GM10248 (cell line): ENCODE results near the gene NENF.

Experiments used
- CTCF ChIA-PET: fragments of 300-600 bp; sonication (Branson Sonifier 250); formaldehyde crosslinking; extraction: SDS; loops from one replicate; lab custom pipeline; 2021; ENCODE audit warnings: antibody characterized with exemption; lab: Yijun Ruan, JAX
- POLR2A ChIA-PET: fragments of 350-650 bp; sonication (Branson Sonifier 250); formaldehyde crosslinking; extraction: SDS; loops from one replicate; lab custom pipeline; 2020; ENCODE audit warnings: antibody characterized with exemption; lab: Yijun Ruan, JAX
- DNase-seq: peaks from one replicate; pipeline ENCODE4 v3.0.0; 2012; ENCODE audit errors: extremely low spot score
- TF ChIP-seq, protein P1 (sequence below): IDR thresholded peaks from 2 replicates; pipeline ENCODE4 v1.5.1; 2012; ENCODE audit warnings: mild to moderate bottlenecking, low read depth; ENCODE audit errors: extremely low read depth, missing control alignments, control extremely low read depth

The NENF gene

DNA sequence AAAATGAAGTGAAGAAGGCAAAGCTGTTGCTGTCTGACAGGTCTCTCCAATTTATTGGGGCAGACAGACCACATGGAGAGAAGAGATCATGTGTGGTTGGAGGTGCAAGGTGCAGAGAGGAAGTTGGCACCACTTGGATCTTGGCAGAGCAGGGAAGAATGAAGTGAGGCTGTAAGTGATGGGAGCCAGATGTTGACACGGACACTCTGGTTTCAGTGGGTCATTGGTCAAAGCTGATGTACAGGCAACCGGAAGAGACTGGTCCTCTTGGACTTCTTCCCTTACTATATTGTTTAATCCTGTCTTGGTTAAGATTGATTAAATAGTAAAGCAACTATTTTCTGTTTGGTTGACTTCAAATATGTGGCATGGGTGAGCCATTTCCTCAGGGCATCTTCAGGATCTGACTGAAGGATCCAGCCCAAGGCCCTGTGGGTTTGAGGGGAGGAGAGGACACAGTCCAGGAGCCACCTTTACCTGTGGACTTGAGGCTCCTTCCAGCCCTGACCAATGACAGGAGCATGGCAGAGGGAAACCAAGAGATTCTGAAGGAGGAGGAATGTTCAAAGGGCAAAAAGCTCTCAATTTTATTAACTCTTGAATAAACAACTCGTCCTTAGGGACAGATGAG is 49.4 kb downstream of the NENF start:
- TF ChIP-seq, protein P1, sequence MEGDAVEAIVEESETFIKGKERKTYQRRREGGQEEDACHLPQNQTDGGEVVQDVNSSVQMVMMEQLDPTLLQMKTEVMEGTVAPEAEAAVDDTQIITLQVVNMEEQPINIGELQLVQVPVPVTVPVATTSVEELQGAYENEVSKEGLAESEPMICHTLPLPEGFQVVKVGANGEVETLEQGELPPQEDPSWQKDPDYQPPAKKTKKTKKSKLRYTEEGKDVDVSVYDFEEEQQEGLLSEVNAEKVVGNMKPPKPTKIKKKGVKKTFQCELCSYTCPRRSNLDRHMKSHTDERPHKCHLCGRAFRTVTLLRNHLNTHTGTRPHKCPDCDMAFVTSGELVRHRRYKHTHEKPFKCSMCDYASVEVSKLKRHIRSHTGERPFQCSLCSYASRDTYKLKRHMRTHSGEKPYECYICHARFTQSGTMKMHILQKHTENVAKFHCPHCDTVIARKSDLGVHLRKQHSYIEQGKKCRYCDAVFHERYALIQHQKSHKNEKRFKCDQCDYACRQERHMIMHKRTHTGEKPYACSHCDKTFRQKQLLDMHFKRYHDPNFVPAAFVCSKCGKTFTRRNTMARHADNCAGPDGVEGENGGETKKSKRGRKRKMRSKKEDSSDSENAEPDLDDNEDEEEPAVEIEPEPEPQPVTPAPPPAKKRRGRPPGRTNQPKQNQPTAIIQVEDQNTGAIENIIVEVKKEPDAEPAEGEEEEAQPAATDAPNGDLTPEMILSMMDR: no peak
- no peak for DNase-seq
- POLR2A ChIA-PET: no interaction called here
- CTCF ChIA-PET: interaction anchor here (1.3 to 1.7 kb wide), 2 partner anchors 10 to 14 kb away, joined by 3 to 5 read pairs; no protein-coding TSS in a partner anchor

DNA sequence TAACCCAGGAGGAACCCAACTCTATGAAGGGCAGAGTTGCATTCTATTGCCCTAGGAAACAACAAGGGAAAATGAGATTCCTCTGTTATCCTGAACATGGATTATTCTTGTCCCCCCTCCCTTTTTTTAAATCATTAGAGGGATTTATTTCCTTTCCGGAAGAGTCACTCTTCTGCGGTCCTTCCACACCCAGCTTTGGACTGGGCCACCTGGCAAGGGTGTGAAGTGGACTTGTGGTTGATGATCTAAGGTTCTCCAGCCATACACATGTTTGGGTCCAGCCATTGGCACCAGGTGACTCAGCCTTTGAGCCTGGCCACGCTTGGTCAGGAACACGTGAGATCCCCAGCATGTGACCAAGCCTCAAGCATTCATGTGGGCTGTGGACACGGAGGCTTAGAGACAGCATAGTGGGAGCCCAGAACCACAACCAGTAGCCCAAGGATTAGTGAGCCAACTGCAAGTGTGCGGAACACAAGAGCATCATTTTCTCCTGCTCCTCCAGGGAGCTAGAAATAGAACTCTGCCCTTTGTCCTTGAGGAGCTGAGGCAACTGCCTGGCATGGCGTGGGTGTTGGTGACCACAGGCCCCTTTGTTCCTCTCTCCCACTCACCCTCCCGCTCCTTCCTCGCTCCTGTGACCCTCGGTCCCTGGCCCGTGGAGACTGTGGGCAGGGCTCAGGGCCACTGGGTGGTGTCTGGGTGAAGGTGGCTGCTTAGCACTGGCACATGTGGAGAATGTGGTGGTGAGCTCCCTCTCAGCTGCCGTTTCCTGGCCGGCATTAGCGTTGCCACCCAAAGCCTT is 50.1 kb downstream of the NENF start:
- ChIA-PET POLR2A (no interaction called here), CTCF (no interaction called here)

DNA sequence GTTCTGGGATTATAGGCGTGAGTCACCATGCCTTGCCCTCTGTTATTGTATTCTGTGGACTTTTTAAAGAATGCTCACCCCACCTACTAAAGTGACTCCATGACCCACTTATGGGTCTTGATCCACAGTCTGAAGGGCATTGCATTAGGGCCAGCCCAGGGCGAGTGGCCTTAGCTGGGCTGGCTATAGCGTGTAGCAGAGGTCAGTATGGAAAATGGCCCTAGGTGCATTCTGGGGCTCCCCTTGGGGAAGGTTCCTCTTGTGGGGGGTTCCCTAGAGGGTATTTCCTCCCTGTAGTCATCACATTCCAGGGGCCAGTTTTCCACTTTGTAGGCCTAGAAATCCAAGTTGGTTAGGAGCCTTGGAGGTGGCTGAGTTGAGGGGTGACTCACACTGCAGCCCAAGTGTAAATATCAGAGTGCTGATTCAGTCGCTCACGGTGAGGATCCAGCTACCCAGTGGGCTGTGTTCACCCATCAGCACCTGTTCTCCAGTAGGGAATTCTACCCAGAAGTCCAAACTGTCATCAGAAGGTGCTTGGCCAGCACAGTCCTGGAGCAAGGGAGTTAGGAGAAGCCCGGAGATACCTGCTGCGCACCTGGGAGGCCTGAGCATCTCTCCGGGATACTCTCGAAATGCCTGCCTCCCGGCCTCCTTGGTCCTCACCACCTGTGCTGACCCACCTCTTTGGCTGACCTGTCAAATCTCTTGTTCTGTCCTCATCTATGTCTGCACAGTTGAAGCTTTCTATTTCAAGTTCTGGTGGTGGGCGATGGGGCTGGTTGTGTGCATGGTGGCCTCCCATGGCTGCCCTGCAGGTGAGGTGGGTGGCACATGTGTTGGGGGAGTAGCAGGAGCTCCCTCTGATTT is 52.2 kb downstream of the NENF start:
- CTCF ChIA-PET: interaction anchor here (1.1 to 1.5 kb wide), 4 partner anchors 8 to 449 kb away, joined by 3 to 9 read pairs (median 6); partner anchors contain the start of genes DTL and INTS7
- DNase-seq: no peak

More for the DNA sequence above, 50.1 kb downstream of the NENF start:
- no peak for DNase-seq
- TF ChIP-seq, protein P1: no peak

DNA sequence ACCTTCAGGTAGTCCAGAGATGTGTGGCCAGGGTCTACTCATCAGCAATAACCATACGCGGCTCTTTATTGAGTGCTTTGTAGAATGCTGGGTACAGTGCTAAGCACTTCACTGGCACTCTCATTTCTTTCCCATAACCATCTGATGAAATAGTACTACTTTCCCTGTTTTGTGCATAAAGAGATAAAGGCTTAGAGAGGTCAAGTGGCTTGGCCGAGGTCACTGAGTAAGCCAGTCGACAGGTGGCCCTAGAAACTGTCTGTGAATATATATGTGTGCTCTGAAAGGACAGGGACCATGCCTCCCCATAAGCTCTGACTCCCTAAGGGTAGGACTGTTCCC is 52.8 kb downstream of the NENF start:
- DNase-seq: no peak
- CTCF ChIA-PET: interaction anchor here (1.1 to 1.5 kb wide), 4 partner anchors 8 to 450 kb away, joined by 3 to 9 read pairs (median 6); partner anchors contain the start of genes DTL and INTS7
- TF ChIP-seq, protein P1: no peak
- POLR2A ChIA-PET: interaction anchor here (0.6 kb wide), 1 partner anchor 123 kb away, joined by 3 read pairs; the partner anchor contains the start of gene ATF3

More for the DNA sequence above, 52.2 kb downstream of the NENF start:
- POLR2A ChIA-PET: interaction anchor here (0.6 kb wide), 1 partner anchor 124 kb away, joined by 3 read pairs; the partner anchor contains the start of gene ATF3
- TF ChIP-seq, protein P1: no peak

DNA sequence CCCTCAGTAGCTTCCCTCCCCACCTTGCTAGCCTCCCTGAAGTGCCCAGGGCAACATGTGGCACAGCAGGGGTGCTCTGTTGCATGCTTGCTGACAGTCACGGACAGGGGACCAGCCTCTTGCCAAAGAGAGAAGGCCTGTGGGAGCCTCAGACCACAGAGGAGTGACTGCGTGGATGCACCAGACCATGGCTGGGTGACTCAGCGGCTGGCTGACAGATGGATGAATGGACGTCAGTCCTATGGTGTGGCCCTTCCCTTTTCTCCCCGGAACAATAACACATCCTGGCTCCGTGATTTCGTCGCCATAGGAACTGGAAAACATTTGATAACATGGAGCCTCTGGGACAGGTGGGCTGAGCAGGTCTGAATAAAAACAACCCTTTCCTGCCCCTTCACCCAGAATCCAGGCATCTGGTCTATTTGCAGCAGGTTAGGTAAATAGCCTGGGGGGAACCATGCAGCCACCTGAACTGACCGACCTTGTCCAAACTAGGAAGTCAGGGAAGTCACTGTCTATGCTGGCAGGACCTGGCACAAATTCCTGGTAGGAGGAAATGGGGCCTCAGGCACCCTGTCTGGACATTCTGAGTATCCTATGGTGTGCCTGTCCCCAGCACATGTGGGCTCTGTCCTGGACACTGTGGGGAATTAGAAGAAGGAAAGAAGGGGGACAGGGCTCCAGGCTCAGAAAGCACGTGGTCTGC is 53.3 kb downstream of the NENF start:
- DNase-seq: no peak
- ChIA-PET POLR2A (interaction anchor here (0.6 kb wide), 1 partner anchor 122 kb away, joined by 3 read pairs; the partner anchor contains the start of gene ATF3), CTCF (interaction anchor here (1.1 to 1.5 kb wide), 3 partner anchors 9 to 450 kb away, joined by 3 to 9 read pairs (median 9); partner anchors contain the start of genes DTL and INTS7)
- TF ChIP-seq, protein P1: no peak
